Activated naive CD4-positive, alpha-beta T cell treated with anti-CD3 and anti-CD28 coated beads, Interleukin-2, amount 50 U/mL, for 16 hours (primary cell): ENCODE measurements around the gene KDM6B.

Experiments
- DNase-seq: peaks from one replicate; pipeline ENCODE4 v3.0.0-alpha.2; 2020

Gene KDM6B

GRCh38 chr17:7842380-7843256 is 8.6 kb downstream of the KDM6B start:
- DNase-seq, result peak; percentile 98

GRCh38 chr17:7843257-7843535 is 9.2 kb downstream of the KDM6B start:
- DNase-seq, result no peak

- DNase-seq, result peak; percentile 91
Measured at GRCh38 chr17:7843536-7844291, 9.7 kb downstream of the KDM6B start.

GRCh38 chr17:7844292-7845154 is 10.5 kb downstream of the KDM6B start:
- DNase-seq, result peak; percentile 84

- DNase-seq, result no peak
Measured at GRCh38 chr17:7845359-7846062, 11.5 kb downstream of the KDM6B start.

GRCh38 chr17:7846063-7846735 is 12.2 kb downstream of the KDM6B start:
- no peak for DNase-seq

- DNase-seq, result no peak
Measured at GRCh38 chr17:7846765-7847661, 13.0 kb downstream of the KDM6B start.

- DNase-seq, result no peak
Measured at GRCh38 chr17:7848131-7848579, 14.1 kb downstream of the KDM6B start.

GRCh38 chr17:7848739-7849129 is 14.7 kb downstream of the KDM6B start:
- DNase-seq, result no peak

- DNase-seq, result no peak
Measured at GRCh38 chr17:7849130-7849750, 15.2 kb downstream of the KDM6B start.

- no peak for DNase-seq
Measured at GRCh38 chr17:7849751-7850504, 15.9 kb downstream of the KDM6B start.

GRCh38 chr17:7850701-7851437 is 16.9 kb downstream of the KDM6B start:
- DNase-seq, result no peak

- DNase-seq, result peak; percentile 95
Measured at GRCh38 chr17:7851438-7852261, 17.6 kb downstream of the KDM6B start.

- DNase-seq, result no peak
Measured at GRCh38 chr17:7852262-7852670, 18.2 kb downstream of the KDM6B start.

- no peak for DNase-seq
Measured at GRCh38 chr17:7852919-7853690, 19.1 kb downstream of the KDM6B start.

GRCh38 chr17:7853691-7854038 is 19.6 kb downstream of the KDM6B start:
- no peak for DNase-seq

- no peak for DNase-seq
Measured at GRCh38 chr17:7854078-7854777, 20.2 kb downstream of the KDM6B start.
